Measurements from ENCODE around the gene GDPD4. TPM values are rescaled to one million over a fixed set of nuclear protein-coding genes. Genes with fewer than 3 reads are reported as not detected.

Gene GDPD4
- not detected for polyA plus RNA-seq

- H3K27ac ChIP-seq (ENCODE audit: low read depth, low read length), result no peak within 1 kb of the TSS
- 88 to 93% (median 90%) methylated on average over 15 of the region's 15 CpGs for WGBS, 3 donors
Observed at GRCh38 chr11:77301510-77301909, at the start of gene GDPD4. Gene GDPD4 (minus strand): TSS chr11:77301686. CDS start chr11:77285137, 16,549 bp downstream.

DNA sequence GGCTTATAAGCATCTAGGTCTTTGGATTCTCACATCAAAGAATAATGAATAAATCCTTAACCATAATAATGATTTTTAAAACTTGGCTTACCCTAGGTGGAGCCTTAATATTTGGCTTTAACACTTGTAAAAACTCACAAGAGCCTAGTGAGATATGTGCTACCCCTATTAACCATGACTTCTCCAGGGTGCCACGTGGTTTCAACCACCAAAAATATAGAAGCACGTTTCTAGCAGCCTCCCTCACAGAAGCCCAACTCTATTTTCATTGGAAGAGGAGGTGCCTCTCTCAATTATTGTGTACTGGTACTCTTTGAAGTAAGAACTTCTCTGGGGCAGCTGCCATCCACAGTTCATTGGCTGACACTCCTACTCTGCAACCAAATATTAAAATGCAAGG is 46.5 kb upstream of the GDPD4 start:
- 80 to 87% (median 85%) methylated on average over 2 of the region's 2 CpGs for WGBS, 3 donors
- no peak overlapping the region for H3K27ac ChIP-seq (ENCODE audit: low read depth, low read length)

- no peak overlapping the region for H3K27ac ChIP-seq (ENCODE audit: low read depth, low read length)
- 91 to 96% (median 93%) methylated on average over 2 of the region's 2 CpGs for WGBS, 3 donors
Observed at GRCh38 chr11:77346906-77347603, 45.6 kb upstream of the GDPD4 start.

DNA sequence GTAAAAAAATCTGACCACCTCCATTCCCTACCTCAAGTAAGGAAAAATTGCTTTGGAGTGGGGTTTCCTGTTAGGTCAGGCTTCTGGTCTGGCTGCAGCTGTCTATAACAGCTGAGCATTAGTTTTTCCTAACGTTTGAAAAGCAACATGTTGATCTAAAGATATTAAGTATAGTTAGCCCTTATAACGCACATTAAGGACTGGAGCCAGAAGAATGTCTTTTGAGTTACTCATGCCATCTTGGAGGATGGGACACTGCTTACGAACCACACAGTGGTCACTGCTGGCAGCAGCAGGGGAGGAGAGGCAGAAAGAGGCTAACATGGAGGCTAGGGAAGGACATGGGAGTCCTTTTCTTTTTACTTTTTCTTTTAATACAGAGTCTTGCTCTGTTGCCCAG is 44.1 kb upstream of the GDPD4 start:
- 72 to 82% (median 79%) methylated on average over 3 of the region's 3 CpGs for WGBS, 3 donors
- H3K27ac ChIP-seq (ENCODE audit: low read depth, low read length), result no peak overlapping the region

DNA sequence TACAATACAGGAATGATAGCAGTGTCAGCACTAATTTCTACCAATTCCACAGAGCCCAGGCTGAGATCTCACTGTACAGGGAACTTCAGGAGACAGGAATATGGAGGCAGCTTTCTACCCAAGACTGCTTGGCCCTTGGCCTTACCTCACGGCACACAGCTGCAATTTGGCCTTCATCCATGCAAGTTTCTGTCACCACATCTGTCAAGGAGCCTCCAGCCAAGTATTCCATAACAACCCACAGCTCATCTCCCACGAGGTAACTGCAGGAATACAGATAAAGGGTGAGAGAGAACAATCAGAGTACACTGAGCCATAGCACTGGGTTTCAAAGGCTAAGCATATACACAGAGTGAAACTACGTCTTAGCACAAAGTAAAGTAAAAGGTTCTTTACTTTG is 39.0 kb upstream of the GDPD4 start:
- 63 to 70% (median 65%) methylated on average over 3 of the region's 3 CpGs for WGBS, 3 donors
- H3K27ac ChIP-seq (ENCODE audit: low read depth, low read length), result no peak overlapping the region

- WGBS, 3 donors, result 89 to 98% (median 93%) methylated on average over 1 to 2 of the region's 3 CpGs
- H3K27ac ChIP-seq (ENCODE audit: low read depth, low read length), result no peak overlapping the region
Observed at GRCh38 chr11:77332259-77332658, 30.8 kb upstream of the GDPD4 start.

GRCh38 chr11:77325159-77325558 is 23.7 kb upstream of the GDPD4 start:
- 80 to 96% (median 84%) methylated on average over 1 of the region's 1 CpG for WGBS, 3 donors
- no peak overlapping the region for H3K27ac ChIP-seq (ENCODE audit: low read depth, low read length)

DNA sequence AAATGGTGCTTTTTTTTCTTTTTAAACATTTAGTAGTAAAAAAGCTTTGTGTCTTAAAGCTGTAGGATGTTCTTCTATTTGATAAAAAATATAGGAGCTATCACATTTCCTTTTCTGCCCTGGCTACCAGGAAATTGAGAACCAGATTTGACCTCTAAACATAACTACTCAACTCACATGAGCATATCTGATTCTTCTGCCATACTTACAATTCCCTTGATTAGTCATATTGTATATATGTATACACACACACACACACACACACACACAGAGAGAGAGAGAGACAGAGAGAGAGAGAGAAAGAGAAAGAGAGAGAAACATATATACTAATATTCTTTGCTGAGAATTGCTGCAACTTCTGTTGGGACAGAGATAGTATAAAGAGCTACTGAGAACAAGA is 23.0 kb upstream of the GDPD4 start:
- H3K27ac ChIP-seq (ENCODE audit: low read depth, low read length), result no peak overlapping the region

DNA sequence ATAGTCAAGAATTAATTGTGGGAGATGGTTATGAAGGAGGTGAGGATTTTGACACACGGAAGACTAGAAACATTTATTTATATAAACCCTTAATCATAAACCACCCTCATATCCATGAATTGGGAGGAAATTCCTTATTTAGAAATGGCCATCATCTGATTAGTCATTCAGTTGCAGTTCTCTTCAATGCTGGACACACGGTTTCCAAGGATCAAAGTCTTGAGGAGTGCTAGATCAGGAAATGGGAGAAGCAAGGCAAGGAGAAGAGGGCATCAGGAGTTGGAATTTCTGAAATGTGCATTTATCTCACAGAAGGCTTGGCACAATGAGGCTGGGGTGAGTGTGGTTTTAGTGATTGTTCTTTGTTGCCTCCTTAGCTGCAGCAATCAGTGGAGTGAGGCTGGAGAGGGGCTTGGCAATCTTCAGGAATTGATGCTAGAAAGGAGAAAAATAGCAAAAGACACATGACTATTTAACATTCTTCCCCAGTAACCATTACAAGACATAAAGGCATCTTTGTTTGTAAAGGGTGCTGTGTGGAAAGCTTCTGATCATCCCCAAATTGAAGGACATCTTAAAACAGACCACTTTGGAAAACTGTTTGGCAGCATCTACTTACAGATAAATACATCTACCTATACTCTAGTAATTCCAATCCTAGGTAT is 21.6 kb upstream of the GDPD4 start:
- WGBS, 3 donors, result 76 to 90% (median 84%) methylated on average over 2 of the region's 2 CpGs

DNA sequence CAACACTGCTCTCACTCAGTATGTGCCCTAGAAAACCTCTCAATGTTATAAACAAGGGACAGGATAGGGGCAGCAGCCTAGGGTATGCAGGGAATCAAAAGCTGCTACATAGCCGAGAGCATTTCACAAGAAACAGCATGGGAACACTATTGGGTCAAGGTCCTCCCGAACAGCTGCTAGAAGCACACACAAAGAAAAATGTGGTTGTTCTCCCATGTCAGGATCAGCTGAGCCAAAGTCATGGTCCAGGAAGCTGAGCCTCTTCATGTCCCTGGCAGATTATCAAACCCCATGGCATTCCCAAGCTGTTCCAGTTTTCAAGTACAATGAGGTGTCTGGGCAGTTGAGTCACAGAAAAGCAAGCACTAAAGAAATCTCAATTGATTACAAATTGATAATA is 21.0 kb upstream of the GDPD4 start:
- WGBS, 3 donors, result 45 to 91% (median 83%) methylated on average over 2 of the region's 2 CpGs
- H3K27ac ChIP-seq (ENCODE audit: low read depth, low read length), result no peak overlapping the region

More for the DNA sequence above, 21.6 kb upstream of the GDPD4 start:
- no peak overlapping the region for H3K27ac ChIP-seq (ENCODE audit: low read depth, low read length)

GRCh38 chr11:77320351-77320750 is 18.9 kb upstream of the GDPD4 start:
- H3K27ac ChIP-seq (ENCODE audit: low read depth, low read length), result no peak overlapping the region
- WGBS, 3 donors, result 87 to 90% (median 87%) methylated on average over 1 of the region's 1 CpG

GRCh38 chr11:77318600-77318999 is 17.1 kb upstream of the GDPD4 start:
- H3K27ac ChIP-seq (ENCODE audit: low read depth, low read length), result no peak overlapping the region
- 84 to 90% (median 88%) methylated on average over 2 of the region's 2 CpGs for WGBS, 3 donors

GRCh38 chr11:77316733-77317342 is 15.4 kb upstream of the GDPD4 start:
- H3K27ac ChIP-seq (ENCODE audit: low read depth, low read length), result no peak overlapping the region
- 50 to 66% (median 54%) methylated on average over 5 of the region's 5 CpGs for WGBS, 3 donors

DNA sequence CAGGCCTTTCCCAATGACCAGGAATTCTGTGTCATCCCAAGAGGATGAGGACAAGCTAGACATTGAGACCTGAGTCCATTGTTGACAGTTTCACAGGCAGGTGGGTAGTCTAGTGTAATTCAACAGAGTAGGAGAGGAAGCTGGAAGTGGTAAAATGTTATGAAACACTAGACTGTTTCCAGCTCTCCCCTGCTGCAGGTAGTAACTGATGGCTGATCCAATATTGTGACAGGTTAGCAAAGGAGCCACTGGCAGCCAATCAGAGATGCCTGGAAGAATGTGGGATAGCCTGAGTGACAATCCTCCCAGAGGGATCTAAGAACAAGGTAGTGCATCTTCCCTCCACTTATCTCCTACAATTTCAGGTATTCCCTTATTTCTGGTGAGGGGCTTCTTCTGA is 10.6 kb upstream of the GDPD4 start:
- H3K27ac ChIP-seq (ENCODE audit: low read depth, low read length), result no peak overlapping the region

DNA sequence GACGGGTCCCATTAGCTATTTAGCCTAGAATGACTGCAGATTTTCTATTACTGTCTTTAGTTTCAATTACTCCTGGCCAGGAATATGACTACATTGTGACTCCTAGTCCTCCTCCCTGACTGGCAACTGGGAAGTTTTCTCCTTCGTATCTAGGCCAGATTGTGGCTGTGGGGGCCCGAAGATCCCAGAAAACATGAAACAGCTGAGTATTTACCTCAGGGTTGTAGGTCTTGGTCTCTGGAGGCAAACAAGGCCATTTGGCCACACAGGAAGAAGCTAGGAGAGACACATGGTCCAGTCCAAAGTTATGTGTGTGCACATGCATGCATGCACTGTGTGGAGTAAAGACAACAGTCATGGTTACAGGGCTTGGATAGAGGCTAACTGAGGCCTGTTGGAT is 10.2 kb upstream of the GDPD4 start:
- WGBS, 3 donors, result 94 to 99% (median 94%) methylated on average over 3 of the region's 3 CpGs

GRCh38 chr11:77310721-77311120 is 9.2 kb upstream of the GDPD4 start:
- 75 to 86% (median 80%) methylated on average over 5 of the region's 5 CpGs for WGBS, 3 donors
- H3K27ac ChIP-seq (ENCODE audit: low read depth, low read length), result no peak overlapping the region

More for the DNA sequence above, 10.2 kb upstream of the GDPD4 start:
- H3K27ac ChIP-seq (ENCODE audit: low read depth, low read length), result no peak overlapping the region

GRCh38 chr11:77309401-77310085 is 8.1 kb upstream of the GDPD4 start:
- H3K27ac ChIP-seq (ENCODE audit: low read depth, low read length), result no peak overlapping the region
- WGBS, 3 donors, result 83 to 88% (median 86%) methylated on average over 5 of the region's 5 CpGs

GRCh38 chr11:77308838-77309237 is 7.4 kb upstream of the GDPD4 start:
- H3K27ac ChIP-seq (ENCODE audit: low read depth, low read length), result no peak overlapping the region

- H3K27ac ChIP-seq (ENCODE audit: low read depth, low read length), result no peak overlapping the region
- 84 to 93% (median 87%) methylated on average over 2 of the region's 2 CpGs for WGBS, 3 donors
Observed at GRCh38 chr11:77303328-77303727, 1.8 kb upstream of the GDPD4 start.

Data from adipose tissue (tissue), 3 donors.